ENCODE results near the gene ZNF385C.

The ZNF385C gene

DNA sequence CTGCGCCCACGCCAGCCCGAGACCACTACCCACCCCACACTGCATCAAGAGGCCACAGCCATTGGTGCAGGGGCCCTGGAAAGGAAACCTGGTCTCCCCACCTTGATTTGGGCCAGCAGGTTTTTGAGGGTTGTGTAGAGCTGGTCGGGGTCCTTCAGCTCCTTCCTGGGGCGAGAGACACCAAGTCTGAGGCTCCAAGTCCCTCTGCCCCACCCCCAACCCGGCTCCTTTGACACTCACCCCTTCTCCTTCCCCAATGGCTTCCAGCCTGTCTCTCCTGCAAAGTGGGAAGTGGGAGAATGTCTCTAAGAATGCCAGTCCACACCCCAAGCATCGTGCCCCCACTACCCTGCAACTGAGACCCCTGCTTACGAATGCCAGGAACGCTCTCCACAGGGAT lies 15.8 kb upstream of the ZNF385C start:
- no peak overlapping the region for H3K4me3 ChIP-seq (ENCODE audit: low read depth, low read length)
- TF ChIP-seq MYC (IDR thresholded peaks at IDR 0.05; ENCODE audit: low read depth, low read length) (no peak), POLR2A (IDR thresholded peaks at IDR 0.05; ENCODE audit: extremely low read depth, insufficient read length) (no peak)
- TF ChIP-seq, protein P1, sequence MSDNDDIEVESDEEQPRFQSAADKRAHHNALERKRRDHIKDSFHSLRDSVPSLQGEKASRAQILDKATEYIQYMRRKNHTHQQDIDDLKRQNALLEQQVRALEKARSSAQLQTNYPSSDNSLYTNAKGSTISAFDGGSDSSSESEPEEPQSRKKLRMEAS (IDR thresholded peaks at IDR 0.05; ENCODE audit: low read depth, low read length): no peak
- TF ChIP-seq, protein P2, sequence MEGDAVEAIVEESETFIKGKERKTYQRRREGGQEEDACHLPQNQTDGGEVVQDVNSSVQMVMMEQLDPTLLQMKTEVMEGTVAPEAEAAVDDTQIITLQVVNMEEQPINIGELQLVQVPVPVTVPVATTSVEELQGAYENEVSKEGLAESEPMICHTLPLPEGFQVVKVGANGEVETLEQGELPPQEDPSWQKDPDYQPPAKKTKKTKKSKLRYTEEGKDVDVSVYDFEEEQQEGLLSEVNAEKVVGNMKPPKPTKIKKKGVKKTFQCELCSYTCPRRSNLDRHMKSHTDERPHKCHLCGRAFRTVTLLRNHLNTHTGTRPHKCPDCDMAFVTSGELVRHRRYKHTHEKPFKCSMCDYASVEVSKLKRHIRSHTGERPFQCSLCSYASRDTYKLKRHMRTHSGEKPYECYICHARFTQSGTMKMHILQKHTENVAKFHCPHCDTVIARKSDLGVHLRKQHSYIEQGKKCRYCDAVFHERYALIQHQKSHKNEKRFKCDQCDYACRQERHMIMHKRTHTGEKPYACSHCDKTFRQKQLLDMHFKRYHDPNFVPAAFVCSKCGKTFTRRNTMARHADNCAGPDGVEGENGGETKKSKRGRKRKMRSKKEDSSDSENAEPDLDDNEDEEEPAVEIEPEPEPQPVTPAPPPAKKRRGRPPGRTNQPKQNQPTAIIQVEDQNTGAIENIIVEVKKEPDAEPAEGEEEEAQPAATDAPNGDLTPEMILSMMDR (IDR thresholded peaks at IDR 0.05; ENCODE audit: low read depth, low read length): no peak
- DNase-seq (ENCODE audit: low read depth): no peak

GRCh38 chr17:42113293-42114069 lies 15.2 kb upstream of the ZNF385C start:
- no peak for DNase-seq (ENCODE audit: low read depth)
- TF ChIP-seq, protein P2 (IDR thresholded peaks at IDR 0.05; ENCODE audit: low read depth, low read length): no peak
- TF ChIP-seq POLR2A (IDR thresholded peaks at IDR 0.05; ENCODE audit: extremely low read depth, insufficient read length): no peak
- TF ChIP-seq MYC (IDR thresholded peaks at IDR 0.05; ENCODE audit: low read depth, low read length): no peak
- no peak overlapping the region for H3K4me3 ChIP-seq (ENCODE audit: low read depth, low read length)

GRCh38 chr17:42112552-42113176 lies 14.4 kb upstream of the ZNF385C start, which contains the start of gene DHX58:
Gene DHX58, minus strand, starts transcription at chr17:42112714. Its CDS starts 822 bp downstream, at chr17:42111892.
- TF ChIP-seq POLR2A (IDR thresholded peaks at IDR 0.05; ENCODE audit: extremely low read depth, insufficient read length) (peak; percentile 53), MYC (IDR thresholded peaks at IDR 0.05; ENCODE audit: low read depth, low read length) (peak; percentile 85)
- TF ChIP-seq, protein P2 (IDR thresholded peaks at IDR 0.05; ENCODE audit: low read depth, low read length): no peak
- TF ChIP-seq, protein P1 (IDR thresholded peaks at IDR 0.05; ENCODE audit: low read depth, low read length): peak; percentile 99
- DNase-seq (ENCODE audit: low read depth): peak; percentile 87
- no peak within 1 kb of the TSS for H3K4me3 ChIP-seq (ENCODE audit: low read depth, low read length)

DNA sequence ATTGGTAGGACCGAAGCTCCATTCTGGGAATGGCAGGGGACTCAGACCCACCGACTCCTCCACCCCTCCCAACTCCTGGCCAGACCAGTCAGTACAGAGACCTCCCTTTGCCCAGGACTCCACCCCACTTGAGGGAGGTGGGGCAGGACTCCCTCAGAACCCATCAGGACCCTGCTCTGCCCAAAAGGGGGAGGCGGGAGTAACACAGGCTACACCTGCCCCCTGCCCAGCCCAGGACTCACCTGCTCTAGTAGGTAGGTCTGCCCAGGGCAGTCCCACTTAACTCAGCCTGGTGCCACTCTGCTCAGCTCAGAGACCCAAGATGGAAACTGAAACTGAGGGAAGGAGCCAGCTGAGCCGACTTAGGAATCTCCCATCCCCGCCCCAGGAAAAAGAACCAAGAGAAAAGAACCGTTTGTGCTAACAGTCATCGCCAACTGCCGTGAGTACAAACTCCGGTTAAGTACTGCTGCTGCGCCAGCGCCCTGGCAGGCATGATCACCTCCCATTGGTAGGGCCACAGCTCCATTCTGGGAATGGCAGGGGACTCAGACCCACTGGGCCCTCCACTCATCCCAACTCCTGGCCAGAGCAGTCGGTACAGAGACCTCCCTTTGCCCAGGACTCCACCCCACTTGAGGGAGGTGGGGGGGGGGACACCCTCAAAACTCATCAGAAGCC lies 13.7 kb upstream of the ZNF385C start:
- H3K4me3 ChIP-seq (ENCODE audit: low read depth, low read length): no peak overlapping the region
- TF ChIP-seq, protein P2 (IDR thresholded peaks at IDR 0.05; ENCODE audit: low read depth, low read length): no peak
- TF ChIP-seq POLR2A (IDR thresholded peaks at IDR 0.05; ENCODE audit: extremely low read depth, insufficient read length): no peak
- TF ChIP-seq, protein P1 (IDR thresholded peaks at IDR 0.05; ENCODE audit: low read depth, low read length): no peak
- no peak for TF ChIP-seq MYC (IDR thresholded peaks at IDR 0.05; ENCODE audit: low read depth, low read length)
- no peak for DNase-seq (ENCODE audit: low read depth)

GRCh38 chr17:42111265-42111636 lies 13.0 kb upstream of the ZNF385C start:
- H3K4me3 ChIP-seq (ENCODE audit: low read depth, low read length): no peak overlapping the region
- no peak for DNase-seq (ENCODE audit: low read depth)
- TF ChIP-seq, protein P2 (IDR thresholded peaks at IDR 0.05; ENCODE audit: low read depth, low read length): no peak
- no peak for TF ChIP-seq MYC (IDR thresholded peaks at IDR 0.05; ENCODE audit: low read depth, low read length)
- TF ChIP-seq, protein P1 (IDR thresholded peaks at IDR 0.05; ENCODE audit: low read depth, low read length): no peak
- TF ChIP-seq POLR2A (IDR thresholded peaks at IDR 0.05; ENCODE audit: extremely low read depth, insufficient read length): no peak

All from NB4 (cell line).